Measurements from ENCODE around the gene MYO3B. TPM values are rescaled to one million over a fixed set of nuclear protein-coding genes. Genes with fewer than 3 reads are reported as not detected.

Gene MYO3B
- total RNA-seq, 1 experiment from 2014 or later, result 0.63 TPM

DNA sequence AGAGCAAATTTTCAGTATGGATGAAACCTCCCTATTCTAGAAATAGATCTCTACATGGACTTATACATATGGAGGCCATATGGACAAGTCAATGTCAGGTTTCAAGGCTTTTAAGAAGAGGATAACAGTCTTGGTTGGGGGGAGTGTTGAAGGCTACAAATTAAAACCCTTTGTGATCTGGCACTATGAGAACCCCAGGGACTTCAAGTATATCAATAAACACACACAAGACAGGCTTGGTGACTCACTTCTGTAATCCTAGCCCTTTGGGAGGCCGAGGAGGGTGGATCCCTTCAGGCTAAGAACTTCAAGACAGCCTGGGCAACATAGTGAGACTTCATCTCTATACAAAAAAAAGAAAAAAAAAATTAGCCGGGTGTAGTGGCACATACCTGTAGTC is 410.0 kb downstream of the MYO3B start:
- Histone ChIP-seq H3K14ac (ENCODE audit: insufficient read depth, low read length) (no peak overlapping the region), H3K4me2 (ENCODE audit: insufficient read depth, insufficient read length, low read length) (no peak overlapping the region), H2AK5ac (ENCODE audit: insufficient read length, low read length) (no peak overlapping the region), H3K27me3 (ENCODE audit: insufficient read depth, low read length) (no peaks in the 10 kb centered on the region), H3T11ph (ENCODE audit: low read length) (no peak overlapping the region), H4K5ac (ENCODE audit: insufficient read length, low read depth, low read length) (no peak overlapping the region), H4K91ac (ENCODE audit: insufficient read length, low read depth, low read length) (no peak overlapping the region), H3K79me1 (ENCODE audit: insufficient read depth, low read depth, low read length, poor library complexity, severe bottlenecking) (no peaks in the 10 kb centered on the region), H3K79me2 (ENCODE audit: insufficient read depth, low read length) (no peaks in the 10 kb centered on the region), H2BK5ac (ENCODE audit: insufficient read length, low read length) (no peak overlapping the region), H2BK12ac (ENCODE audit: insufficient read length, low read depth, low read length) (no peak overlapping the region), H3K4ac (ENCODE audit: low read depth, low read length) (no peak overlapping the region), H3K9ac (ENCODE audit: extremely low read depth, insufficient read length, low read length) (no peak overlapping the region), H3K18ac (ENCODE audit: insufficient read length, low read depth, low read length) (no peak overlapping the region), H3K56ac (ENCODE audit: insufficient read length, low read depth, low read length) (no peak overlapping the region), H3K4me1 (ENCODE audit: insufficient read depth, low read length) (no peaks in the 10 kb centered on the region), H2BK20ac (ENCODE audit: low read depth, low read length, poor library complexity, severe bottlenecking) (no peak overlapping the region), H3K9me3 (ENCODE audit: control insufficient read depth, low read depth, low read length) (no peaks in the 10 kb centered on the region), H2AFZ (ENCODE audit: low read length) (no peak overlapping the region), H3K23ac (ENCODE audit: insufficient read length, low read depth, low read length) (no peak overlapping the region), H2BK15ac (ENCODE audit: low read depth, low read length) (no peak overlapping the region), H2BK120ac (ENCODE audit: low read depth, low read length, poor library complexity, severe bottlenecking) (no peak overlapping the region), H4K20me1 (ENCODE audit: control insufficient read depth, insufficient read depth, insufficient read length) (no peaks in the 10 kb centered on the region), H4K8ac (replicated peaks; ENCODE audit: insufficient read length, low read depth, low read length) (no peak overlapping the region), H3K27ac (ENCODE audit: insufficient read length, low read depth, low read length) (no peak overlapping the region), H3K23me2 (ENCODE audit: insufficient read length, low read depth, low read length, poor library complexity, severe bottlenecking) (no peaks in the 10 kb centered on the region)
- no peak for TF ChIP-seq CTCF (conservative IDR thresholded peaks at IDR 0.05)
- peaks cover 5 to 10% of the 10 kb centered on the region in 2 experiments for H3K4me1 Mint-ChIP-seq
- H3K9me3 Mint-ChIP-seq, result no peaks in the 10 kb centered on the region
- H3K27me3 Mint-ChIP-seq (ENCODE audit: low read depth), result no peaks in the 10 kb centered on the region; the same call in 1 of the 2 replicates
- H3K36me3 Mint-ChIP-seq (ENCODE audit: insufficient read depth in 1 of 3, low read depth in 3 of 3), result no peaks in the 10 kb centered on the region
- WGBS (ENCODE audit: extremely low coverage, insufficient read length, low lambda C conversion rate), result no CpG with 5 or more reads among the region's 2 CpGs
- H3K27ac Mint-ChIP-seq, result no peak overlapping the region
- DNase-seq, result no peak
- H3K4me3 Mint-ChIP-seq, result no peak overlapping the region

All from H9 (cell line).